ENCODE measurements around the gene SERTAD2.

Gene SERTAD2

GRCh38 chr2:64627860-64628841 is 25.6 kb downstream of the SERTAD2 start:
- no peak for DNase-seq

GRCh38 chr2:64626963-64627760 is 26.6 kb downstream of the SERTAD2 start:
- no peak for DNase-seq

- no peak for DNase-seq
Measured at GRCh38 chr2:64626146-64626809, 27.4 kb downstream of the SERTAD2 start.

- DNase-seq, result no peak
Measured at GRCh38 chr2:64625299-64626145, 28.2 kb downstream of the SERTAD2 start.

- no peak for DNase-seq
Measured at GRCh38 chr2:64624862-64625261, 28.9 kb downstream of the SERTAD2 start.

- no peak for DNase-seq
Measured at GRCh38 chr2:64624108-64624610, 29.6 kb downstream of the SERTAD2 start.

GRCh38 chr2:64623242-64623850 is 30.4 kb downstream of the SERTAD2 start:
- DNase-seq, result no peak

- DNase-seq, result no peak
Measured at GRCh38 chr2:64622443-64623241, 31.1 kb downstream of the SERTAD2 start.

- DNase-seq, result no peak
Measured at GRCh38 chr2:64620661-64621060, 33.1 kb downstream of the SERTAD2 start.

- DNase-seq, result no peak
Measured at GRCh38 chr2:64617631-64618151, 36.0 kb downstream of the SERTAD2 start.

- no peak for DNase-seq
Measured at GRCh38 chr2:64615844-64616536, 37.7 kb downstream of the SERTAD2 start.

- no peak for DNase-seq
Measured at GRCh38 chr2:64615192-64615763, 38.4 kb downstream of the SERTAD2 start.

- DNase-seq, result no peak
Measured at GRCh38 chr2:64613276-64613675, 40.4 kb downstream of the SERTAD2 start.

GRCh38 chr2:64612575-64613195 is 41.0 kb downstream of the SERTAD2 start:
- no peak for DNase-seq

GRCh38 chr2:64610316-64610855 is 43.3 kb downstream of the SERTAD2 start:
- DNase-seq, result no peak

GRCh38 chr2:64609942-64610281 is 43.8 kb downstream of the SERTAD2 start:
- DNase-seq, result no peak

- peak; percentile 71 for DNase-seq
Measured at GRCh38 chr2:64609227-64609941, 44.3 kb downstream of the SERTAD2 start.

- DNase-seq, result no peak
Measured at GRCh38 chr2:64608867-64609226, 44.9 kb downstream of the SERTAD2 start.
